Stimulated activated CD8-positive, alpha-beta memory T cell treated with anti-CD3 and anti-CD28 coated beads, Interleukin-15, amount 100 ng/mL, for 48 hours (primary cell): ENCODE measurements around the gene CORIN.
"Not testable (repeated sequence)": the region's sequence is repeated elsewhere in the genome, so short reads cannot be mapped to it uniquely, and the experiment has no call there.

Source experiments
- DNase-seq, 2 donors: peaks; one replicate each; pipeline ENCODE4 v3.0.0-alpha.2; 2020; ENCODE audit warnings: low read depth in 2 of 2

Gene CORIN

DNA sequence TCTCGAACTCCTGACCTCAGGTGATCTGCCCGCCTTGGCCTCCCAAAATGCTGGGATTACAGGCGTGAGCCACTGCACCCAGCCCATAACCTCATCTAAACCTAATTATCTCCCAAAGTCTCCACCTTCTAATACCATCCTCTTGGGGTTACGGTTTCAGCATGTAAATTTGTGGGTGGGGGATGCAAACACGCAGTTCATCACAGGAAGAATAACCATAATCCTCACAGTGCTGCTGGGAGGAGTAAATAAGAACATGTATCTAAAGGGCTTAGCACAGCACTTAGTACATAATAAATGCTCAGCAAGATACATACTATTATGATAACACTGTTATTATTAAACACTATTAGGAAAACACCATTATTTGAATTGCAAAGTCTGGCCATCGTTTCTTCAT, 116.4 kb downstream of the CORIN start:
- no peak for DNase-seq

DNA sequence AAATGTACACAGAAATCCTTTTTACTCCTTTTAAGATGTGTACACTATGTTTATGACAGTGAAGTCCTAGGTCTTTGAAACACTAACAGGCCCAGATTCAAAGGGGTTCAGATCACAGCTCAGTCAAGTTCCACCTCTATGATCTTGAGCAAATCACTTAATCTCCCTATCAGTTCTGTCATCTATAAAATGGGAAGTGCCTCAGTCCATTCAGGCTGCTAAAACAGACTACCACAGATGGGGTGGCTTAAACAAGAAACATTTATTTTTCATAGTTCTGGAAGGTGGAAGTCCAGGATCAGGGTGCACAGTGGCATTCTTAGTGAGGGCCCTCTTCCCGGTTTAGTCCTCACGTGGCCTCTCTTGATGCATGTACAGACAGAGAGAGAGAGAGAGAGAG, 117.1 kb downstream of the CORIN start:
- no peak for DNase-seq

DNA sequence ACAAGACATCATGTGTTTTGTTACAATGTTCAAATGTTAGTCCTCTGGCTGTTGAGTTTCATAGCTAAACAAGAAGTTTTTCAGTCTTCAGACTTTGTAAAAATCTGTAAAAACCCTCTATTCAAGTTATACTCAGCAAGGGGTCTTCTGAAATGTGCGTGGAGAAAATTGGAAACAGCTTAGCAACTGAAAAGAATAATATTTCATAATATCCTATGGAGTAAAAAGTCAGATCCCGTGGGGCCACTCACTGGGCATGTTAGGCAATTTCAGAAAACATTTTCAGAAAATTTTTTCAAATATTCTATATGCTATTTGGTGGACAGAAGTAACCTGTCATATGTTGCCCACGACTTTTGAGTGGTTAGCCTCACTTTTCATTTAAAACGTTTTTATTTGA, 118.3 kb downstream of the CORIN start:
- no peak for DNase-seq

DNA sequence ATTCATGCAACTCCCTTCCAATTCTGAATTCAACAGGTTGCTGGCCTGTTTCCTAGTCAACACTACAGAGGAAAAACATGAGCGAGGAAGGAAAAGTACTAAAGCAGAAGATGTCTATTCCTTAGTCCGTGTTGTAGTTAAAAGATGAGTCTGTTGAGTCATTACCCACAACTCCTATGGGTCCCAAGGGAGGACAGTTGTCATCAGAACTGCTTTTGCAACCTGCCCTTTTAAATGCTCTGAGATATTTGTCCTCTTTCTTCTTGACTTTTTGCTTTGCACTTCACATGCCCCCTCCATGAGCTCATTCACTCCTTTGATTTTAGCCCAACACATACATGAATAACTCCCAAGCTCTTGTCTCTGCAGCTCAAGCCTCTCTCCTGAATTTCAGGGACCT, 119.2 kb downstream of the CORIN start:
- no peak for DNase-seq

DNA sequence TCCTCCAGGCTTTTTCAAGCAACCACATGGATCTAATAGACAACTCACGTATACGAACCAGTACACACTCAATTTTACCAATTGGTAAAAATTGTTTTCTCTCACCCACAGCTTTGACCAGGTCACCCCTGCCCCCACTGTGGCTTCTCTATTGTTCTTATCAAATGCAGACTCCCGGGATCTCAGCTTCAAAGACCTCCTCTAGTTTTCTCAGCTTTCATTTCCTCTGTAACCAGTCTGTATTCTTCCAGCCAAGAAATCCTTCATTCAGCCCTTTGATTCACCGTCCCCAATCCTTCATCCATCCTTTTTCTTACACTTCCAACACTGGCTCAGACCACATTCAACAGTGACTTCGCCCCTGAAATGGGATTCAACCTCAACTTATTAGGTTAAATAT, 120.7 kb downstream of the CORIN start:
- DNase-seq = no peak

DNA sequence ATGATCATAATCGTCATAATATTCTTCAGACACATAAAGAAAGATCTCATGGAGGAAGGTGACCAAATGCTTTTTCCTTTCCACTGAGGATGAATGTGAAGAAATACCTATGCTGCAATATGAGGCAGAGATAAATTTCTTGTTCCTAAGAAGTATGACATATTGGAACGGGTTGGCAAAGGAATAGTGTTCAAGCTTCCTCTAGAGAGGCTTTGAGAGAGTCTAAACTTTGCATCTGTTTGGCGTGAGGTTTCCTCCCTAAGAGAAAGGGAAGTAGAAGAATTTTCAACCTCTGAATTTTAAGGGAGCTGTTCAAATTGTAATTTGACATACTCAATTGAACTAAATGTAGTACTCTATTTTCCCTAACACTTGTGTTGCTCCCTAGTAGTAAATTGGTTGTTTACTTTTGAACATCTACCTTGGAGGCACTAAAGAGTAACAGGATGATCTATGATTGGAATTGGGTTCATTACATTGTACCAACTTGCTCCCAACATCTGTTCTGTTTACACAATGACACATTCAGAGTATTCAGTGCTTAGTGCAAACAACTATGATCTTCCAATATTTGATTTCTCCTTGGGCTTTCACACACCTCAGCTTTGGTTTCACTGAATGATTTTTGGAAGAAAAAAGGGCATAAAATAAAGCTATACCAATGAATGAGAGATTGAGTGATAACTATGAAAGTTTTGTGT, 122.0 kb downstream of the CORIN start:
- DNase-seq = no peak

DNA sequence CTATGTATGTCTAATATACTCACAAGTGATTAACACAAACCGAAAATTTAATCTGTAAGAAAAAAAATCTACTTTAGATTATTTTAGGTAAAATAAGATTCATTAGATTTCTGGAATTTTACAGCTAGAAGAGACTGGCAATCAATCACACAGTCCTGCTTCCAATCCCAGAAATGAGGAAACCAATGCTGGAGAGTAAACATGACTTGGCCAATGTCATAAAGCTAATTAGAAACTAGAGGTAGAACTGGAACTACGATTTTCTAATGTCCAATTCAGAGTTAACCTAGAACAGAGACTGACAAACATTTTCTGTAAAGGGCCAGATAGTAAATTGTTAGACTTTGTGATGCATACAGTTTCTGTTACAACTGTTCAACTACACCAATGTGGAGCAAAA, 123.6 kb downstream of the CORIN start:
- no peak for DNase-seq

DNA sequence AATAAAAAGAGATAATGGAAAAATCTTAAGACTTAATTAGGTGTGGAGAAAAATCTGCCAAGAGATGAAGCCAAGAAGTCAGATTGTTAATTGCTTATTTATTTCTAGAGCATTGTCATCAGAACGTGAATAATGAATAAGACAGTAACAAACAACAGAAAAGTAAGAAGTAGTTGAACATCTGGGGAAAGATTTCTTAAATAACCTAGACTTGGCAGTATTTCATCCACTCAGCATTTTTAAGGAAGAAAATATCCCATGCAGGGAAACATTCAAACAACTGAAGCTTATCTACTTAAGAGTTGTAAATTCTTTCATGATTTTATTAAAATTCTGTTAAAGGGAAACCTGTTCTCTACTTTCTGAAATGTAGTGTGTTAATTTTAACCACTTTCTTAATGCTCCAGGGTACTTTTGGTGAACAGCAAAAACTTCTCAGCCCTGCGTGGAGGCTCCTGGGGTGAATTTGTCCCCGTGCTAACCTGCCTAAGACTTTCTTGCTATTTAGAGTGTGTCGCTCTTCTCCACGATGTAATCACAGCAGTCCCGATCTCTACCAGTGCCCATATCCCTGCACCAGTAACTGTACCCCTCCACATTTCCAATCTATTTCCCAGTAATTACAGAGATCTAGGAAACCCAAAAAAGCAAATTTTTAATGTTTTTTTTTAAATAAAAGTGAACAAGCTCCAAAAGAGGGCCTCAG, 124.6 kb downstream of the CORIN start:
- DNase-seq = no peak

DNA sequence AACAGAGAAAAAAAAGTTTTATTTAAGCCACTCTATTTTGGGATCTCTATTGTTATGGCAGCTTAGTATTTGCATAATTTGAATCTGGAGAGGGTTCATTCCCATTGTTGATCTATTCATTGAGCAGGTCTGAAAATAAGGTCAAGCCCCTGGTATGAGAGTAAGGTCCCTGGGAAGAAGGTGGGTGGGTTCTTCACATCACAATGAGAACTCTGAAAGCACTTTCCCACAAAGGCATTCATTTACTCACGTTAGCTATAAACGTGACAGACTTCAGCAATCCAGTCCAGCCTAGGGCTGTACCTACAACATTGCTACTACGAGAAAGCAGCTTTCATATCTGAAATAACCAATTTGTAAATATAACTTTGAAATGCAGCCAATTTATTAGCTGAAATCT, 126.2 kb downstream of the CORIN start:
- DNase-seq = no peak

DNA sequence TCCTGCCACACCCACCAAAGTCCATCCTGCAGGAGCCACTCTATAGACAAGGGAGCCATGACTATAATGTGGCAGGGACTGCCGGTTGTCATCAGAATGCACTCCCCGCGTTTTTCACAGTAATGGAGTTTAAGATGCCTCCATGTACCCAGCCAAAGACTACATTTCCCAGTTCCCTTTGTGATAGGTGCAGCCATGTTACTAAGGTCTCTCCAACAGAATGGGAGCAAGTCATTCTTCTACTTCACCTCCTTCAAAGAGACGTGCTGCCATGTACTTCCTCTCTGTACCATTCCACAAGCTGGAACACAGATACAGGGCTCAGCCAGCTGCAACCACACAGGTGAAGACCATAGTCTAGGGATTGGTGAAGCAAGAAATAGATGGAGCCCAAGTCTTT, 126.7 kb downstream of the CORIN start:
- DNase-seq = no peak

DNA sequence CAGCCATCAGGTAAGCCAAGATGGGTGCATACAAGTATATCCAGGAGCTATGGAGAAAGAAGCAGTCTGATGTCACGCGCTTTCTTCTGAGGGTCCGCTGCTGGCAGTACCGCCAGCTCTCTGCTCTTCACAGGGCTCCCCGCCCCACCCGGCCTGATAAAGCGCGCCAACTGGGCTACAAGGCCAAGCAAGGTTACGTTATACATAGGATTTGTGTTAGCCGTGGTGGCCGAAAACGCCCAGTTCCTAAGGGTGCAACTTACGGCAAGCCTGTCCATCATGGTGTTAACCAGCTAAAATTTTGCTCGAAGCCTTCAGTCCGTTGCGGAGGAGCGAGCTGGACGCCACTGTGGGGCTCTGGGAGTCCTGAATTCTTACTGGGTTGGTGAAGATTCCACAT, 131.5 kb downstream of the CORIN start:
- not testable (repeated sequence) for DNase-seq

DNA sequence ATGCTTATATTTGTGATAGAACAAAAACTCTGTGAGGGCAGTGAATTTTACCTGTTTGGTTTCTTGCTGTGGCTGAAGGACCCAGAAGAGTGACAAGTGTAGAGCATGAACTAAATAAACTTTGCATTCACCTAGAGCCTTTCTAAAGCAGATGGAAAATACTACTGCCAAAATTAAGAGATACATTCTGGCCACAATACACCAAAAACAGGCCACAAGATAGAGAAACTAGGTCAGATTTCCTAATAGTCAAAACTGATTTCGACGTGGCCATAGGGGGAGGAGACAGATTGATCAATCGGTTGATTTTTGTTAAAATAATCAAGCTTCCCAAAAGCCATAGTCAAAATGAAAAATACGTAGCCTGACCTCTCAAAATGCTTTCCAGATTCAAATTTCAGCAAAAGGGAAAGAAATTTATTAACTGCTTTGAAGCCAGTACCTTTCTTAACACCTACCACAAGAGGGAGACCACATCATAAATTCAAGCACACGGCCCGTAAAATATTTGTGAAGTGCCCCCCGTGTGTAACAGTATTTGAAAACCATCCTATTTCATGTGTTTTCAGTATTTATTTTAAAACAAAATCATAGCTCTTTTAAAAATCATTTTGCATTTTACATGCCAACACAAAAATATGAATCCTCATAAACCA, 132.4 kb downstream of the CORIN start:
- DNase-seq = no peak

DNA sequence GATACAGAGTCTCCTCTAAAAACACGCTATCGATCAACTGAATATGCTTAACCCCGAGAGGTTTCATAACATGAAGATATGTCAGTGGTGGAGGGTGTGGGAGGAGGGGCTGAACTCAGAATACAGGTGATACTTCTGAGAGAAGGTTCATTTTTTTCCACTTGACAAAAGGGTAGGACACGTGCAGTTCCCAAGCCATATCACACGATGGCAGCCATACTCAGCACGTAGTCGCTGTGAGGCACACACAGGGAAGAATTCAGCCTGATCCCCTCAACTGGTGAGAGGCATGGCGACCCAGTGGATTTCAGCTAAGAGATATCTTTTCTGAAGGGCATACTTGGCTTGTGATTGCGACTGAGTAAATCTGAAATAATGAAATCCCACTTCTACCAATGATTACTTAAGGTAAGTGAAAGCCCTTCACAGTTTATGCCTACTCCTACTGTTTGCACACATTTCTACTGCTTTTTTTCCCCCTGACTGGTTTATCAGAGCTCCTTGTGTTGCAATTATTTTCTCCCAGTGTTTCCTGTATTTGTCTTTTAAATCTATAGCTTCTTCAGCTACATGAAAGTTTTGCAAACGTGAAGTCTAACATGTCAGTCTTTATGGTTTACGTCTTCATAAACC, 133.1 kb downstream of the CORIN start:
- no peak for DNase-seq

DNA sequence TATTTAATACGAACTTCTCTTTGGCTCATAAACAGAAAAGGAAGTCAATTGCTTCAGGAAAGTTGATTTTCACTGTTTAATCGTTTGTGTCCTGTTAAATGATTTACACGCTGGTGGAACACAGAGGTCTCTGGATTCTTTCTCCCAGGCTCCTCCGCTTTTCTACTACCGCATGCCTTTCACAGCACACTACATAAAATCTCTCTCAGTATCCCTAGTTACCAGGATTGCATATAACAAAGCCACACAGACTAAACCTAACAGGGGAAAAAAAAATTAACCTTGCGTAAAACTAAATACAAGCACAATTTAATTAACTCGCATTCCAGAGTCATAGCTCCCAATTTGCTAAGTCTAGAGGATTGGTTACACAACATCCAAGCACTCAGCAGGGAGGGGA, 133.9 kb downstream of the CORIN start:
- no peak for DNase-seq

DNA sequence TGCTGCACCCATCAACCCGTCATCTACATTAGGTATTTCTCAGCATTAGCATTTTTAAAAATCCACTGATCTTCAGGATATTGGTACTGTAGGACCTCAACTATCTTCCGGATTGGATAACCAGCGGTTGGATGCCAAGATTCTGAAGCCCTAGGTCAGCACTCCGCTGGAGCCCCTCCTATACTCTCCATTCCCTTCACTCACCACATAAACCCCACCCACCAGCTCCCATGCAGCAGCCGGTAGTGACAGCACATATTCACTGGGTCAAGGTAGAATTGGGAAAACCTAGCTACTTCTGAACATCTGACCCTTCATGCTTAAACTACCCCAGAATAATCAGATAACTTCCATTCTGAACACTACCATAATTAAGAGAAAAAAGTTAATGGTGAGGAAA, 134.9 kb downstream of the CORIN start:
- DNase-seq = no peak

DNA sequence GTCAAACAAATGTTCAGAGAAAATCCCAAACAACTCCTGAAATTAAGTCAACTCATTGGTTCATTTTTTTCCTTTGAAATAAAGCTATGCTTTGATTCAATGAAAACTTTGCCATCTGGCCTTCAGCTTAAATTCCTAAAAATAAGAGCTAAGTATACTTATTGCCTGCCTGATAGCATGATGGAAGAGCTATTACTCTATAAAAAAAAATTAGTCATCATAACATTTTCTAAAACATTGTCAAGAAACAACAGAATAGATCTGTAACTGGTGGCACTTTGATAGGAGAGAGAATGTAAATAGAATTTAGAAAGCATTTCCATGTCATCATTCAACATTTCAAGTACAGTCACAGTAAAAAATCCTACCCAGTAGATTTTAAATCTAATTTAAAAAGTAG, 136.6 kb downstream of the CORIN start:
- no peak for DNase-seq

DNA sequence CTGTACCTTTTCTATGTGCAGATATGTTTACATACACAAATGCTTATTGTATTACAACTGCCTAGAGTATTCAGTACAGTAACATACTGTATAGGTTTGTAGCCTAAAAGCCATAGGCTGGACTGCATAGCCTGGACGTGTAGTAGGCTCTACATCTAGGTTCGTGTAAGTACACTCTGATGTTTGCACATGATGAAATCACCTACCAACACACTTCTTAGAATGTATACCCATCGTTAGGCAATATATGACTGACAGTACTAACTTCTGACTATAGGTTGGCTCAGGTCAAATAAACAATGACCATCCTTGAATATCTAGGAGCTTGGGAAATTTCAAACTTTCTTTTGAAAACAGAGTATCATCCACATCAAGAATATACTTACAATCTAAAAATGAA, 139.0 kb downstream of the CORIN start:
- DNase-seq = no peak

DNA sequence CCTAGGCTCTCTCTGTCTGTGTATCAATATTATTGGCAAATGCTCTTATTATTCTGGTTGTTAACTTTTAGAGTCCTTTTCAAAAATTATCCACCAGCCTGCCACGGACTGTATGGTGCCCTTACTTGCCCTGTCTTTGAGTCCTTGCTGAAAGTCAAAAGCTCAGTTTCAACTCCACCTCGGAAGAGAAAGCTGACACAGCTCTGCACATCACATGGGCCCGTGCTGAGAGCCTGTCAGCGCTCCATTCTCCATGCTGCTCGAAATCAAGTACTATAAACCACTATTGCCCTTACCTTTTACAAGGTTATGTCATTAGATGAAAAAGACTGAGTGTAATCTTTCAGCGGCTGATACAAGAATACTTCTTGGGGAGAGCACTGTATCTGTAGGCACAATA, 141.0 kb downstream of the CORIN start:
- DNase-seq = no peak

DNA sequence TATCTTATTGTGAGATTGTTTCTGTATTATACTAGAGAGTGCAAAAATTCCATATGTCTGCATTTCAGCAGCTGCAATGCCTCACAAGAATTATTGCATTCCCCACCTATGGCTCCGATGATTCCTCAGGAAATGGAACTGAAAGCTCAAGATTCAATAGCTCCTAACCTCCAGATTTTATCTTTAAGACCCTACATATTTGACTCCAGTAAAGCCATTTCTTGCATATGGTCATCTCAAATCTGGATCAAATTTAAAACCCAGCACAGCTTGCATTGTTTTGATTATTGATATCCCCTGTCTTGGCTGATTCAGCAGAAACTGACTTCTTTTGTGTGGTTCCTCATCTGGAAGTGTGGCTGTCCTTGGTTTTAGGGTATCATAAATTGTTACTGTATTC, 142.6 kb downstream of the CORIN start:
- no peak for DNase-seq

DNA sequence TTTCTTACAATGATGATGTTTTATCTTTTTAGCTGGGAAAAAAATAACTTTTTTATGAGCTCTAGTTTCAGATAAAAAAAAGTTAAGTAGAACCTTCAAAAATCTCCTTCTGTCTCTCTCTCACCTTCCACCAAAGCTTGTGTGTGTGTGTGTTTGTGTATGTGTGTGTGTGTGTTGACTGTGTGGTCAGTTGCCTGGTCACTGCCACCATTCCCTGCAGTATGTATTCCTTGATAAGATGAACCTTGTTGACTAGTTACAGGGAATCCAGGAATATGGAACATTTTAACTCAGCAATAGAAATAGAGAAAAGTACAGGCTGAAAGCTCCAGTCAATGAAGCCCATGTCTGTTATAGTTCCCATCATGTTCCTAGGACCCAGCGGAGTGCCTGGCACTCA, 143.5 kb downstream of the CORIN start:
- no peak for DNase-seq

DNA sequence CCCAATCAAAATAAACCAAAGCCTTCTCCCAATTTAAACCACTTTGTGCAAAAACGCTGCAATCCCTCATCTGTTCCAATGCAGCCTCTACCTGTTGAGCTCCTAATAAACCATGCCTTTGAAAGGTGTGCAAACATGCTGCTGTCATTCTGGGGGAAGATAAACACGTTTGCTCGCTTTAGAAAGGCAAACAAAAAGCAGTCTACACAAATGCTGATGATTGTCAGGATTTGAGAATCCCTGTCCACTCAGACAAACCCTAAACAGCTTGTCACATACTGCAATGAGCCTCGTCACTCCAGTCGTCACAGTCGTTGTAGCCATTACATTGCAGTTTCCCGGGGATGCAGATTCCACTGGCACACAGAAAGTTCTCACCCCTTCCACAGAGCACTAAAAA, 145.2 kb downstream of the CORIN start:
- no peak for DNase-seq

DNA sequence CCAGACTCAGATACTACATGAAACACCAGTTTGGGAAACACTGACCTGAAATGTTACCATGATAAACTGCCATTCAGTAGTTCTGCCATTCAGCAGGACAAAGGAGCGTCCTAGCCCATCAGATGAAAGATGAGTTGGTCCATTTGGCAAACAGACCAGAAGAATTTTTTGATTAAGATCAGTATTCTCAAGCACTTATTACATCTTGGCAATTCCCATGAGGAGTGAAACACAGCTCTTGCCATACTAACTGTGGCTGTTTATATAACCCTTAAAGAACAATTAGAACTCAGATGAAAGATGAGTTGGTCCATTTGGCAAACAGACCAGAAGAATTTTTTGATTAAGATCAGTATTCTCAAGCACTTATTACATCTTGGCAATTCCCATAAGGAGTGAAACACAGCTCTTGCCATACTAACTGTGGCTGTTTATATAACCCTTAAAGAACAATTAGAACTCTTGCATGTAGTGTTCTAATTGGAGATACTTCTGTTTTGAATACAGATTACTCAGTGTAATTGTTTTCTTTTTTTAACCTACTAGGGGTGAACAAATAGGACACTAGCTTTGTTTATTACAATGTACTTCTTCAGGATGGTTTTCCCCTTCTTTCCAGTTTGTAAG, 146.0 kb downstream of the CORIN start:
- not testable (repeated sequence) for DNase-seq
